ENCODE data around the gene HNRNPCL1.
"Not testable (repeated sequence)": the region's sequence is repeated elsewhere in the genome, so short reads cannot be mapped to it uniquely, and the experiment has no call there.

Gene HNRNPCL1

DNA sequence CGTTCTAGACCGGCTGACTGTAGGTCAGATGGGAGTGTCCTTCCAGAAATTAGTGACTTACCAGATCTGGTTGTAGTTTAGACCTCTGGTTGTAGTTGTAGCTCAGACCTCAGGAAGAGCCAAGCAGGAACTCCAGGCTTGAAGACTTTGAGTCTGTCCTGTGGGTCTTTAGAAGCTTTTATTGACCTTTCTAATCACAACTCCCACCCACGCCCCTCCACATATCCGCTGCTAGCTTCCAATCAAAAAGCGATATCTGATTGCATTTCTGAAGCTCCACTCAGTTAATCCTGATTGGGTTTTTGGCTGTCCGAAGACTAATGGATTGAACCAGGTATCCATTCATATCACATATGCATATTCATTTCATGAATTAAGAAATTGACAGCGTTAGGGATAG lies at the start of gene HNRNPCL1:
Gene HNRNPCL1 (minus strand): TSS at position 101 of the 400 bp plus-strand sequence. CDS start 431 bp downstream, outside the sequence.
- not testable (repeated sequence) for ATAC-seq, H3K4me1 Mint-ChIP-seq, H3K27ac Mint-ChIP-seq, H3K9me3 Mint-ChIP-seq, H3K36me3 Mint-ChIP-seq, H3K4me3 Mint-ChIP-seq, H3K27me3 Mint-ChIP-seq

DNA sequence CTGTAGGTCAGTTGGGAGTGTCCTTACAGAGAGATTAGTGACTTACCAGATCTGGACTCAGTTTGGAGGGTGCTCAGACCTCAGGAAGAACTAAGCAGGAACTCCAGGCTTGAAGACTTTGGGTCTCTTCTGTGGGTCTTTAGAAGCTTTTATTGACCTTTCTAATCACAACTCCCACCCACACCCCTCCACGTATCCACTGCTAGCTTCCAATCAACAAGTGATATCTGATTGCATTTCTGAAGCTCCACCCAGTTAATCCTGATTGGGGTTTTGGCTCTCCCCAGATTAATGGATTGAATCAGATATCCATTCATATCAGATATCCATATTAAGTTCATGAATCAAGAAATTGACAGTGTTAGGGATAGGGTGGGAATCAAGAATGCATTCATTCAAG lies 49.6 kb upstream of the HNRNPCL1 start, which contains the start of gene PRAMEF10:
Gene PRAMEF10 (minus strand): TSS at position 101 of the 400 bp plus-strand sequence. CDS start 2,423 bp downstream, outside the sequence.
- not testable (repeated sequence) for H3K4me1 Mint-ChIP-seq, H3K27me3 Mint-ChIP-seq, ATAC-seq, H3K36me3 Mint-ChIP-seq, H3K27ac Mint-ChIP-seq, H3K9me3 Mint-ChIP-seq, H3K4me3 Mint-ChIP-seq

DNA sequence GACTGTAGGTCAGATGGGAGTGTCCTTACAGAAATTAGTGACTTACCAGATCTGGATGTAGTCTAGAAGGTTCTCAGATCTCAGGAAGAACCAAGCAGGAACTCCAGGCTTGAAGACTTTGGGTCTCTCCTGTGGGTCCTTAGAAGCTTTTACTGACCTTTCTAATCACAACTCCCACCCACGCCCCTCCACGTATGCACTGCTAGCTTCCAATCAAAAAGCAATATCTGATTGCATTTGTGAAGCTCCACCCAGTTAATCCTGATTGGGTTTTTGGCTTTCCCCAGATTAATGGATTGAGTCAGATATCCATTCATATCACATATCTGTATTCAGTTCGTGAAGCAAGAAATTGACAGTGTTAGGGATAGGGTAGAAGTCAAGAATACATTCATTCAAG lies 37.6 kb upstream of the HNRNPCL1 start, which contains the start of gene PRAMEF4:
Gene PRAMEF4 (minus strand): TSS at position 101 of the 400 bp plus-strand sequence. CDS start 2,807 bp downstream, outside the sequence.
- ATAC-seq, H3K4me1 Mint-ChIP-seq, H3K9me3 Mint-ChIP-seq, H3K27ac Mint-ChIP-seq, H3K27me3 Mint-ChIP-seq, H3K4me3 Mint-ChIP-seq, H3K36me3 Mint-ChIP-seq: not testable (repeated sequence)

DNA sequence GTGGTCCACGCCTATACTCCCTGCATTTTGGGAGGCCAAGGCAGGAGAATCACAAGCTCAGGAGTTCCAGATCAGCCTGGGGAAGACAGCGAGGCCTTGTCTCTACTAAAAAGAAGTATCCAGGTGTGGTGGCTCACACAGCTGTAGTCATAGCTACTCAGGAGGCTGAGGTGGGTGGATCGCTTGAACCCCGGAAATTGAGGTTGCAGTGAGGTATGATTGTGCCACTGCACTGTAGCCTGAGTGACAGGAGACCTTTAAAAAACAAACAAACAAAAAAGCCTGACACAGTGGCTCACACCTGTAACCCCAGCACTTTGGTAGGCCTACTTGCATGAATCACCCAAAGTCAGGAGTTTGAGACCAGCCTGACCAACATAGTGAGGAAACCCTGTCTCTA lies 29.9 kb upstream of the HNRNPCL1 start:
- not testable (repeated sequence) for H3K4me3 Mint-ChIP-seq

DNA sequence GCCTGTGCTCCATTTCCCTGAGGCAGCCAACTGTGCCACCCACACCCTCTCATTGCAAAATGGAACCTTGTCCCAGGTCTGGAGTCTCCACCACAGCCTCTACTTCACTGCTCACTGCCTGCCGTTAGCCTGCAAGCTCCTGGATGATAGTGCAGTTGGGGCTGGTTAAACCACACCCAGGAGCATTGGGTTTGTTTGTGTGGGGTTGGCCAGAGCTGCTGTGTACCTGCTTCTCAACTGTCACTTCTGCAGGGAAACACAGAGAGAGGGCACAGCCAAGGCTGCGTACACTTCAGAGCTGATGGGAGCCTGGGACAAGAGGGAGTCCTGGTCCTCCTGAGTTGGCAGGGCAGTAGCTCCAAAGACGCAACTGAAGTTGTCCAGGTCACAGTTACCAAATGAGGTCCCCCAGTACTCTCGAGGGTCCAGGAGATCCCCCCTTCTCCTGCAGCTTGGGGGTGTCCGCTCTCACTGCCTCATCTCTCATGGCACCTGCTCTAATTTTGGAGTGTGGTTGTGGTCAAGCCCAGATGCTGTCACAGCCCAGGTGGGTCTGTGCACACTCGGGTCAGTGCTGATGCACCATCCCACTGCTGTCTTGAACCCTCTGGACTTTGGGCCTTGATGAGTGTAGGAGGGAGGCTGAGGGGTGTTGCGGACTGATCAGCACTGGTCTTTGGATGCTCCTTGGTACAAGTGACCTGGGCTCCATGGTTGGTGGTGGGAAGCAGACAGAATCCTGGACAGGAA lies 14.8 kb upstream of the HNRNPCL1 start:
- not testable (repeated sequence) for H3K4me1 Mint-ChIP-seq, H3K9me3 Mint-ChIP-seq, H3K27me3 Mint-ChIP-seq, H3K36me3 Mint-ChIP-seq, ATAC-seq, H3K27ac Mint-ChIP-seq, H3K4me3 Mint-ChIP-seq

More for the DNA sequence above, 29.9 kb upstream of the HNRNPCL1 start:
- H3K9me3 Mint-ChIP-seq, H3K27me3 Mint-ChIP-seq, H3K4me1 Mint-ChIP-seq, H3K36me3 Mint-ChIP-seq, H3K27ac Mint-ChIP-seq, ATAC-seq: not testable (repeated sequence)

DNA sequence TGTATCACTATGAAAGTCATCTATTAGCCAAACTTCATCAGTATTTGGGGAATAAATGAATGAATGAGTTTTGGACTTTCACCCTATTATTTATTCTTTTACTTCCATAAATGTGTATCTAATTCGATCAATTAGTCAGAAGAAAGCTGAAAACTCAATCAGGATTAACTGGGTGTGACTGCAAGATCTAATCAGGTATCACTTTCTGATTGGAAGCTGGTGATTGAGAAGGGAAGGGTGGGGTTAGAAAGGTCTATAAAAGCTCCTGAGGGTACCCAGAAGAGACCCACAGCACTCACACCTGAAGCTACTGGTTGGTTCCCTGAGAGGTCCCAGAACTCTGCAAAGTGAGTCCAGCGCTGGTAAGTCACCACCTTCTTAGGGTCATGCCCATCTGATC lies 8.3 kb upstream of the HNRNPCL1 start, which contains the start of gene PRAMEF2:
Gene PRAMEF2 (plus strand): TSS at position 301 of the 400 bp plus-strand sequence. CDS start 1,924 bp downstream, outside the sequence.
- not testable (repeated sequence) for H3K27me3 Mint-ChIP-seq, H3K36me3 Mint-ChIP-seq, H3K4me3 Mint-ChIP-seq, ATAC-seq, H3K4me1 Mint-ChIP-seq, H3K9me3 Mint-ChIP-seq, H3K27ac Mint-ChIP-seq

DNA sequence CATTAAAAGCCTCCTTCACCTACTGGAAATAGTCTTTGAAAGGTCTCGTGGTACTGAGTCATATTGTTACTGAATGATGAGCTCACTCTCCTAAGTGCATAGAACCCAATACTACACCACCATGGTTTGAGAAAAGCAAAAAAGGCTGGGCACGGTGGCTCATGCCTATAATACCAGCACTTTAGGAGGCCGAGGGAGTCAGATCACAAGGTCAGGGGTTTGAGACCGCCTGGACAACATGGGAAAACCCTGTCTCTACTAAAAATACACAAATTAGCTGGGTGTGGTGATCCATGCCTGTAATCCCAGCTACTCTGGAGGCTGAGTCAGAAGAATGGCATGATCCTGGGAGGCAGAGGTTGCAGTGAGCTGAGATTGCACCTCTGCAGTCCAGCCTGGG lies 3.3 kb upstream of the HNRNPCL1 start:
- Mint-ChIP-seq H3K4me1 (no peaks in the 10 kb centered on the region), H3K36me3 (no peaks in the 10 kb centered on the region)
- ATAC-seq: no peak

DNA sequence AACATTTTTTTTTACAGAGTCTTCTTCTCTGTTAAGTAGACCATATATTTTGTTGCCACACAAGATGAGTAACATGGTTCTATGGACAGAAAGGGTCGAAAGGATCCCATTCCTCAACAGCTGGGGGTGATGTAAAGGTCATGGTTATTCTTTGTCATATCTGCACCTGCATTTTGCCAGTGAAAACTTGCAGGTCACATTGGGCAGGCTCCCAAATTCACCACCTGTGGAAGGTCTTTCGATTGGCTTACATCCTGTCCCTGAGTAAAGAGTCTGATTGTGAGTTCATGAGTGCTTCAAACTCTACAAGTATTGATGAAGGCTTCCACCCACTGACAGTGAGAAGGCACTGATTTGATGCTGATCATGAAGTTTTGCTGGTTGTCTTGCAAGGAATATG lies 15.3 kb downstream of the HNRNPCL1 start:
- H3K4me3 Mint-ChIP-seq, H3K27me3 Mint-ChIP-seq, H3K9me3 Mint-ChIP-seq, H3K4me1 Mint-ChIP-seq, ATAC-seq, H3K36me3 Mint-ChIP-seq, H3K27ac Mint-ChIP-seq: not testable (repeated sequence)

More for the DNA sequence above, 3.3 kb upstream of the HNRNPCL1 start:
- H3K9me3 Mint-ChIP-seq: peaks cover 7% of the 10 kb centered on the region
- H3K27ac Mint-ChIP-seq: no peak overlapping the region
- H3K4me3 Mint-ChIP-seq: no peak overlapping the region
- no peaks in the 10 kb centered on the region for H3K27me3 Mint-ChIP-seq

DNA sequence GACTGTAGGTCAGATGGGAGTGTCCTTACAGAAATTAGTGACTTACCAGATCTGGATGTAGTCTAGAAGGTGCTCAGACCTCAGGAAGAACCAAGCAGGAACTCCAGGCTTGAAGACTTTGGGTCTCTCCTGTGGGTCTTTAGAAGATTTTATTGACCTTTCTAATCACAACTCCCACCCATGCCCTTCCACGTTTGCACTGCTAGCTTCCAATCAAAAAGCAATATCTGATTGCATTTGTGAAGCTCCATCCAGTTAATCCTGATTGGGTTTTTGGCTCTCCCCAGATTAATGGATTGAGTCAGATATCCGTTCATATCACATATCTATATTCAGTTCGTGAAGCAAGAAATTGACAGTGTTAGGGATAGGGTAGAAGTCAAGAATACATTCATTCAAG lies 17.2 kb downstream of the HNRNPCL1 start, which contains the start of gene PRAMEF11:
Gene PRAMEF11 (minus strand): TSS at position 101 of the 400 bp plus-strand sequence. CDS start 2,621 bp downstream, outside the sequence.
- not testable (repeated sequence) for H3K27ac Mint-ChIP-seq, H3K4me1 Mint-ChIP-seq, H3K4me3 Mint-ChIP-seq, H3K36me3 Mint-ChIP-seq, H3K9me3 Mint-ChIP-seq, H3K27me3 Mint-ChIP-seq, ATAC-seq

DNA sequence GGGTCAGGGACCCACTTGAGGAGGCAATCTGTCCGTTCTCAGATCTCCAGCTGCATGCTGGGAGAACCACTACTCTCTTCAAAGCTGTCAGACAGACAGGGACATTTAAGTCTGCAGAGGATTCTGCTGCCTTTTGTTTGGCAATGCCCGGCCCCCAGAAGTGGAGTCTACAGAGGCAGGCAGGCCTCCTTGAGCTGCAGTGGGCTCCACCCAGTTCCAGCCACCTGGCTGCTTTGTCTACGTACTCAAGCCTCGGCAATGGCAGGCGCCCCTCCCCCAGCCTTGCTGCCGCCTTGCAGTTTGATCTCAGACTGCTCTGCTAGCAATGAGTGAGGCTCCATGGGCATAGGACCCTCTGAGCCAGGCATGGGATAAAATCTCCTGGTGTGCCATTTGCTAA lies 29.5 kb downstream of the HNRNPCL1 start:
- H3K36me3 Mint-ChIP-seq, H3K4me1 Mint-ChIP-seq, H3K9me3 Mint-ChIP-seq, ATAC-seq, H3K27ac Mint-ChIP-seq, H3K4me3 Mint-ChIP-seq: not testable (repeated sequence)
- peaks cover 18% of the 10 kb centered on the region for H3K27me3 Mint-ChIP-seq

DNA sequence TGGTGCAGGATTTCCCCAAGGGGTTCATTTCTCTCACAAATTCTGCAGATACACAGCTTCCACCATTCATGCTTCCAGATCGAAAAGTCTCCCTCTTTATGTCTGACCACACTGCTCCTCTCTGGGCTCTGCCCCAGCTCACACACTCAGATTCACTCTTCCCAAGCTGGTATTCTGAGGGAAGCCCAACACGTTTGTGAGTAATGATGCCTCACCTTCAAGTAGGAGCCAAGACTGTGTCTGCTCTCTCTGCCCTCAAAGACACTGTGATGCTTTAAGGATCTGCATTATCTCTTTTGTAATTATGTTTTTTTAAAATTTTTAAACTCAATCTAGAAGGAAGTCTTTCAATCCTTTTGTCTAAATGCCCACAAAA lies 37.1 kb downstream of the HNRNPCL1 start:
- no peak for ATAC-seq
- peaks cover 37% of the 10 kb centered on the region for H3K27me3 Mint-ChIP-seq
- no peaks in the 10 kb centered on the region for H3K4me1 Mint-ChIP-seq
- no peak overlapping the region for H3K4me3 Mint-ChIP-seq
- H3K9me3 Mint-ChIP-seq: peaks cover 5% of the 10 kb centered on the region
- H3K36me3 Mint-ChIP-seq: no peaks in the 10 kb centered on the region
- no peak overlapping the region for H3K27ac Mint-ChIP-seq

DNA sequence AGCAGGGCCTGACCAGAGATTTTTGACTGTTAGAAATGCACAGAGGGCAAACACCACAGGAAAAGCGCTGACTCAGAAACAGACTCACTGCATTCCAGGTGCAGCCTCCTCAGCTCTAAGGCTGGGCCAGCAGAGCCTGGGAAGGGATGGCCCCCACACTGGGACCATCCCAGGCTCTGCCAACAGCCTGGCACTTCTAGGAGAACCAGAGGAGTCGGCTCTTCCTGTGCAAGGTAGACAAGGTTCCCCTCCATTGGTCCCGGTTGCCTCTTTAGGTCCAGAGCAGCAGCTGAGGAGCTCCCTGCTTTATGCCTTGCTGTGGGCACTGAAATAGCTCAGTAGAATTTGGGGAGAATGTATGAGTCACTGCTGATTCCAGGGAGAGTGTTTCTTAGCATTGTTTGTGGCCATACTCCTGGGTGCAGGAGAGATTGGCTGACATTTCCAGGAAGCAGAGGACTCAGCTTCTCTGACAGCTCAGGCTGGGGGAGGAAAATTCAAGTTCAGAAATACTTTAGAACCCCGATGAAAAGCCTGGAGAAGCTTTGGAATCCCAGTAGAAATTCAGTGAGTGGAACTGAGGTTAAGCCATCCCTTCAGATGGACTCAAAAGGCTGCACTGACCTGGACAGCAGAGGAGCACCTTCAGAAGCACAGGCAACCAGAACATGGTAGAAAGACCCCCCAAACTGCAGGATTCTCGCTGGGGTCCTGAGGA lies 37.7 kb downstream of the HNRNPCL1 start:
- H3K9me3 Mint-ChIP-seq: peaks cover 5% of the 10 kb centered on the region
- no peak for ATAC-seq
- peaks cover 37% of the 10 kb centered on the region for H3K27me3 Mint-ChIP-seq
- no peaks in the 10 kb centered on the region for H3K4me1 Mint-ChIP-seq
- no peak overlapping the region for H3K27ac Mint-ChIP-seq
- no peak overlapping the region for H3K4me3 Mint-ChIP-seq
- H3K36me3 Mint-ChIP-seq: no peaks in the 10 kb centered on the region

DNA sequence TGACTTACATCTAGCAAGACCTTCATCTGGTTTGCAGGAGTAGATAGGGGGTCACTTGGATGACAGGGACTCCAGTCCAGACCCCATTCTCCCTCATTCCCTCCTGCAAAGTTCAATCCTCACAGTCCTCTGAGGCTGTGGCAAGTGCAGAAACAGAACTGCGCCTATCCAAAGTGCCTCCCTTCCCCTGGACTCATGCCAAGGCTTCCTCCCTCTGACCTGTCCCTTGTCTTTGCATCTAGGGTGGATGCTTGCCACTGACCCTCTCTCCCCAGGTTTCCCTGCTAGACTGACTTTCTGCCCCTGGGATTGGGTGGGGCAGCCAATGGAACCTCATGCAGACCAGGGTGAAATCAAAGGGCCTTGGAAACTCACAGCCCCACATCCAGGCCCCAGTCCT lies 38.6 kb downstream of the HNRNPCL1 start:
- ATAC-seq: no peak
- no peaks in the 10 kb centered on the region for H3K36me3 Mint-ChIP-seq
- H3K27ac Mint-ChIP-seq: no peak overlapping the region
- H3K4me3 Mint-ChIP-seq: no peak overlapping the region
- H3K9me3 Mint-ChIP-seq: peaks cover 9% of the 10 kb centered on the region
- H3K27me3 Mint-ChIP-seq: peaks cover 37% of the 10 kb centered on the region
- H3K4me1 Mint-ChIP-seq: no peaks in the 10 kb centered on the region

DNA sequence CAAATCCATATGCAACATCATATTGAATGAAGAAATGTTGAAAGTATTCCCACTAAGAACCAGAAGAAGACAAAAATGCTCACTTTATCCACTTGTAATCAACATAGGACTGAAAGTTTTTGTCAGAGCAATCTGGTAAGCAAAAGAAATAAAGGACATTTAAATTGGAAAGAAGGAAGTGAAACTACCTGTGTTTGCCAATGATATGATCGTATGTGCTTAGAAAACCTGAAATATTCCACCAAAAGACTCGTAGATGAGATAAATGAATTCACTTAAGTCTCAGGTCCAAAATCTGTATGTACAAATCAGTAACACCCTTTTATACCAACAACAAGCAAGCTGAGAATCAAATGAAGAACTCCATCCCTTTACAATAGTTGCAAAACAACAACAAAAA lies 48.8 kb downstream of the HNRNPCL1 start:
- no peak overlapping the region for H3K4me3 Mint-ChIP-seq
- no peaks in the 10 kb centered on the region for H3K27me3 Mint-ChIP-seq
- H3K36me3 Mint-ChIP-seq: no peaks in the 10 kb centered on the region
- no peaks in the 10 kb centered on the region for H3K4me1 Mint-ChIP-seq
- H3K9me3 Mint-ChIP-seq: peaks cover 8% of the 10 kb centered on the region
- no peak overlapping the region for H3K27ac Mint-ChIP-seq
- ATAC-seq: no peak

DNA sequence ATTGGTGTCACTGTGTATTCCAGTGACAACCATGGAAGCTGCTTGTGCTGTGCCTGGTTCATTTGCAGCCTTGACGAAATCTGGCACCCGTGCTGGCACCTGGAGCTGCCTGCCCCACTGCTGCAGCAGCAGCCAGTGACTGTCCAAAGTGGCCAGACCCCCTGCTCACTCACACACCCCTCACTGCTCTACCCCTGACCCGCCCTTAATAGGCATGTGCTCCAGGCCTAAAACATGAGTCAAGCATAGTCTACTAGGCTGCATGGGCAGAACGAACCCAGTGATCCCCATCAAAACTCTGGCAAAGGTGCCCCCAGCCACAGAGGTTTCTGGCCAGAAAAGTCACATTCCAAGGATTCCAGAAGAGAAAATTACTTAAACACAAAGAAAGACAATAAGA lies 49.6 kb downstream of the HNRNPCL1 start:
- no peaks in the 10 kb centered on the region for H3K36me3 Mint-ChIP-seq
- no peak overlapping the region for H3K4me3 Mint-ChIP-seq
- ATAC-seq: no peak
- H3K4me1 Mint-ChIP-seq: no peaks in the 10 kb centered on the region
- peaks cover 6% of the 10 kb centered on the region for H3K9me3 Mint-ChIP-seq
- no peak overlapping the region for H3K27ac Mint-ChIP-seq
- H3K27me3 Mint-ChIP-seq: no peaks in the 10 kb centered on the region

All from stimulated activated memory B cell treated with anti-CD40 and anti-IgM and Interleukin-4, amounts not matched to agents 10 μg/mL and 1 μg/mL and 100 μg/mL, for 72 hours (primary cell).